Left forelimb (tissue), 1 donor: ENCODE results near the gene HYCC1.
A peak's percentile ranks its signal among the peaks of the same experiment; 100 is the strongest.

Experiments used
- DNase-seq: peaks from one replicate; pipeline ENCODE4 v3.0.0-alpha.2; 2018; ENCODE audit warnings: low spot score

Gene HYCC1

DNA sequence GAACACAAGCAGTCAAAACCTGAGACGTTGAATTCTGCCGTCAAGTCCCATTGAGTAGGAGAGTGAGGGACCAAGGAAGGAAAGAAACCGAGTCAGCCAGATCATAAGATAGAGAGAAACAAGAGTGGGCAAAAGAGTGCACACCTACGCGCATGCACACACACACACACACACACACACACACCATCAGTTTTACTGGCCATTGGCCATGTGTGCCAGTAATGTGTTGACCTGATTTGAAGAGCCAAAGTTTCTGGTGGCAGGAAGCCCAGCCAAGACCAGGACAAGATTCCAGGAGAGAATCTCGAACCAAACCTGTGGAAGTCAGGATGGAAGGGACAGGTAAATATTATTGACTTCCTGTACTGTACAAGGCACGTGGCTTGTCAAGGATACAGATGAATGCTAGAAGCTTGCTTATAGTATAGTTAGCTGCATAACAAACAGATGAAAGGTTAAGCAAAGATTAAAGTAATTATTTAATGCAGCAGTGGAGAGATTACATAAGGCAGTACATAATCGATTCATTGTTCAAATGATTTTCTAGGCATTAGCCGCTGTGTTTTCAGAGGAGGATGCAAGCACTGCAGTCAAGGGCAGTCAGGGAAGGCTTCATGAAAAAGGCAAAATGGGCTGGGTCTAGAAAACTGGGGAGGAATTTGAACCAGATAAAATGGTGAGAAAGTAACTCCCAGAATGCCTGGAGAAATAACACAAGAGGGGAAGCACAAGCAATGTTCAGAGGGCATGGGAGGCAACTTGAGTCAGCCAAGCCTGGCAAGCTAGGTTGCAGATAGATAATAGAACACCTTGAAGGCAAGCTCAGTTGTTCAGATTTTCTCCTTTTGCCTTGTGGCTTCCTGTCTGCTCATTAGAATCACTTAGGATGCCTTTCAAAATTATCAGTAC, 2.7 kb upstream of the HYCC1 start:
- no peak for DNase-seq

DNA sequence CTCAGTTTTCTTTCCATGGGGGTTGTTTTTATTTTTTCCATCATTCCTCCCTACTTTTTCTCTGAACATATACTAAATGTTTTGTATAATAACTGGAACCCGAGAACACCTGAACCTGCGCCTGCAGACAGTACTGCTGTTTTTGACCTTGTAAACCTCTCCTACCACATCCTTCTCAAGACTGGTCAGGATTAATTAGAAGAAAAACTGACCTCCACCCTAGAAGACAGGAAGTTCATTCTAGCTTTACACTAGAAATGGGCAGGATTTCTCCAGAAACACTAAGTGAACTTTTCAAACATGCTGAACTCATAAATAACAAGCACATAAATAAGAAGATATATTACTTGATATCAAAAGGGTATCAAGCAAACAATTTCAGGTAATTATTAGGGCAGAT, 751 bp upstream of the HYCC1 start:
- DNase-seq: no peak

DNA sequence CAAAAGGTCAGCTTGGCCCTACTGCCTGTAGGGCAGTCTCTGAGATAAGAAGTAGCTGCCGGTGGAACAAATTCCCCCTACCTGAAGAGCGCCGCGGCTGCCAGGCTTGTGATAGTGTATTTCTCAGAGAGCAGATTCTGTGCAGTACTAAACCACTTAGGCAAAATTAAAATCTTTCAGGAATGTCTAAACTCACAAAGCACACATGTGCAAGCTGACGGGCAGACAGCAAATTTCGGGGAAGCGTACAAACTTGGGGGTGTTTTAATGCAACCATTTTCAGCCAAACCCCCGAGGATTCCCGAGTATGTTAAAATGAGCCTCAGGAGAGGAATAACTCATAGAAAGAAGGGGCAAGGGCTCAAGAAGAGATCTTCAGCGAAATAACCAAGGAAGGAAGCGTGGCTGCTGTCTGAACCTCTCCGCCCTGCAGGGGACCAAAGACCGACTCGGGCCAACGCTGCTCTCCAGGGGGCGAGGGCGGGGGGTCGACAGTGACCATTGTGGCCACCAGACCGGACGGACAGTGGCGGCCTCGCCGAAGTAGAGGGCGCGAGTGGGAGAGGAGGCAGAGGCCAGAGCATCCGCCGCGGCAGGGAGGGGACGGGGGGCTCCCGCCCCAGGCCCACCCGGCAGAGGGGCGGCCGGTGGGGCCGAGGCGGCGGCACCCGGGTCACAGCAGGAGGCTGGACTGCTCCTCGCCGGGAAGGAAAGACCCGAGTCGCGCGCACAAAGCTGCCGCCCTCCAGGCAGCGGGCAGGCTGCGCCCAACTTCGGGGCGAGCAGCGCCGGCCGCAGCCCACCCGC, 819 bp downstream of the HYCC1 start:
- peak; percentile 72 for DNase-seq

DNA sequence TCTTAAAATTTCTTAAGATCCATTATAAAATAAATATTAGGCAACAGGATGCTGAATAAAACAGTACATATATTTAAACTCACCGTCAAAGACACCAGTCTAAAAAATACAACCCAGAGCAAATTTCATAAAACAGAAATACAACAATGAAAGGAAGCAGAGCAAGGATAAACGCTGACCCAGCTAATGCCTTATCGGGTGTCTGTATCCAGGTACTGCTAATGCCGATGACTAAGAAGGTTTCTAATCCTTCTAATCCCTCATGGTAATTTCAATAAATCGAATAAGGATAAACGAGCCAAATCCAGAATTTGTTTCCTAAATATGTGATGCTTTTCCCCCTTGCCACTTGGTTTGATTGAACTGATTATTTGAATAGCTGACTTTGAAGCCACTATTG, 1.7 kb downstream of the HYCC1 start:
- DNase-seq: no peak

DNA sequence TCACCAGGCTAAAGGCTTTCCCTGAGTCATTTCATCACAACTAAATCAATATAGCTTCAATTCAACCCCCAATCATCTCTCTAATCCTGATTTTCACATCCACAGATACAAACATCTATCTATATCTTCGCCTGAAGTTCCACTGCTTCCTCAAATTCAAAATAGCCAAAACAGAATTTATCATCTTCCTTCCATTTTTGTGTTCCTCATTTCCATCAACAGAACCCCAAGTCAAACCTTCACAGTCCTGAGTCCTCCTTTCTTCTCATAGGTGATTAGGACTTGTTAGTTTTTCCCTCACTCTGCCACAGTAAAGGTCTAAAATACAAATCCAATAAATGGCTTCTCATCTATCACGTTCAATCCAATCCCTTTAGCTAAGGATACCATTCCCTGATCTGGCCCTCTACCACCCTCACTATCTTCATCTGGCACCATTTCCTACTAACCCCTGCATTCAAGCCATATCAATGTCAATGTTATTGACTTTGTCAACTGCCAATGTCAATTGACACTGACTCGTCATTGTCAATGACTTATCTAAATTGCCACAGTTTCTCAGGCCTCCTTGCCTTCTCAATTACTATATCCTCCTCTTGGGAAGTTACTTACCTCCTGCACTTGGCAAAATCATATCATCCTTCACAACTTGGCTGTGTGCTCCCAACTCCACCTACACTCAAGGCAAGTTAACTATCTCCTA, 2.6 kb downstream of the HYCC1 start:
- no peak for DNase-seq

DNA sequence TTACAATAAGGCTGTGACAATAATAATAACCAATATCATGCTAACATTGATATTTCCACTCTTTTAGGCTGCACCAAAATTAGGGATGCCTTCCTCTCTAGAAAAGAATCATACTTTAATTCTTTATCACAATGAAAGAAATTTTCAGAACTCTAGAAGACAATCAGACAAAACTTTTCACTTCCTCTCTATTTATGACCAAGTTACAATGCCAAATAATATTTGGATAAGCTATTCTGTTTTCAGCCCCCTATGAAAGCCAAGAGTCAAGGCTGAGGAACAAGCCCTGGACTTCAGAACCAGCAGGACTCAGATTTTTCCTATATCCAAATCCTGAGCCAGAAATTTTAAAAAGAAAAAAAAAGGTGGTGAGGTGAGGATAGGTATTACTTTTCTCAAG, 4.6 kb downstream of the HYCC1 start:
- no peak for DNase-seq

DNA sequence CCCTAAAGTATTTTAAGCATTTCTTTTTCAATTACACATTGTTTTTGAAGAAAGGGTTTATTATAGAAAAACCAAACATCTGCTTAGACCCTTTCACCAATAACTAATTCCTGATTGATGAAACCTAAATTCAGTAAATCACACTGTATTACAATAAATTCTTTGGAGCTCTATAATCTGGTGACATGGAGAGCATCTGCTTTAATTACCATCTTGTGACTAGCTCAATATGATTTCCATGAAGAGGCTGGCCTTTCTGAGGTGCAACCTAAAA, 9.7 kb downstream of the HYCC1 start:
- no peak for DNase-seq

DNA sequence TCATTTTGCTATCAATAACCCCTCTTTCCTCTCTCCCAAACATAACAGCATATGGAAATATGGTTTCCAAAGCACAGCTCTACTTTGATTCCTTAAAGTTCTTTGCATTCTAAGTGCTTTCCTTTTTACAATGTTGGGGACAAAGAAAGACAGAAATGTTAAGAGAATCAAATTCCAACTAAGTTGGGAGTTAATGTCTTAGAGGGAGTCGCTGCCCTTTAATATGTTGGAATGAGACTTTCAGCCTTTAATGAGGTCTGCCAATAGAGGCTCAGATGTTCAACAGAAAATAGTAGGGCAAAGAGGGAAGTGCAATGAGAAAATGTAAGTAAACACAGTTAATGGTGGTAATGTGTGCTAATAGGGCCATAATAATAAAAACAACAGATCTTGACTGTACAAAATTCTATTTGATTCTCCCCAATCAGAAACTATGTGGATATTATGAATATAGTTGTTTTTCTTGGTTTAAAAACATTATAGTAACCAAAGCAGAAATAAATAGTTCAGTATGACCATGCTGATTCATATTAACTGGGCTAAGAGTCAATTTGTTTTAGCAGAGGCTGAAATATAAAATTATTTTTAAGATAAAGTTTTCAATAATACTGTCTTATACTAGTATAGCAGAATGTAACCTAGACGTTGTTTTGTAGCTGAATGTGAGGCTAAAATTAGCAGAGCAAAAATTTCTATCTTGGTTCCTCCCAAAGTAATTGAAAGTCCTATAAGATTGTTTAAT, 10.3 kb downstream of the HYCC1 start:
- DNase-seq: no peak

DNA sequence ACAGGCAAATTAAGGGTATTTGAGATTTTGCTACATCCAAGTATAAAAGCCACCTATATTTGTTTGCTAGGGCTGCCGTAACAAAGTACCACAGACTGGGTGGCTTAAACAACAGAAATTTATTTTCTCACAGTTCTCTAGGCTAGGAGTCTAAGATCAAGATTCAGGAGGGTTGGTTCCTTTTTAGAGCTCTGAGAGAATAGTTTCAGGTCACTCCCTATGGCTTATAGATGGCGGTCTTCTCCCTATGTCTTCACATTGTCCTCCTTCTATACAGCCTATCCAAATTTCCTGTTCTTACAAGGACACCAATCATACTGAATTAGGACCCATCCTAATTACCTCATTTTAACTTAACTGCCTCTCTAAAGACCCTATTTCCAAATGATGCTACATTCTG, 11.2 kb downstream of the HYCC1 start:
- DNase-seq: no peak

DNA sequence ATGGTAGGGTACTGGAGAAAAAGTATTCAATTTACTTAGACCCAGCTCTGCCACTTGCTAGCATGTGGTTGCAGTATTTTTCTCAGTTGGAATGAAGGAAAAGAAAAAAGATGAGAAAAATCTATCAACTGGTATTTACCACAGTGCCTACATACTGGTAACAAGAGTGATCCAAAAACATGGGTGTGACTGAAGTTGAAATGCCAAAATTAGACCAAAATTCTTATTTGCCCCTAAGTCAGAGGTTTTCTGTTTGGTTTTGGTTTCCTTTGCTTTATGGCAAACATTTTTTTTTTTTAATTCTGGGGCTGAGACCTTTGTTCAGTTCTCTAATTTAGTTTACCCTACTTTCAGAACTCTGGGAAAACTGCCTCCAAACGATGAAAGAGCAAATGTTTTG, 12.3 kb downstream of the HYCC1 start:
- no peak for DNase-seq

DNA sequence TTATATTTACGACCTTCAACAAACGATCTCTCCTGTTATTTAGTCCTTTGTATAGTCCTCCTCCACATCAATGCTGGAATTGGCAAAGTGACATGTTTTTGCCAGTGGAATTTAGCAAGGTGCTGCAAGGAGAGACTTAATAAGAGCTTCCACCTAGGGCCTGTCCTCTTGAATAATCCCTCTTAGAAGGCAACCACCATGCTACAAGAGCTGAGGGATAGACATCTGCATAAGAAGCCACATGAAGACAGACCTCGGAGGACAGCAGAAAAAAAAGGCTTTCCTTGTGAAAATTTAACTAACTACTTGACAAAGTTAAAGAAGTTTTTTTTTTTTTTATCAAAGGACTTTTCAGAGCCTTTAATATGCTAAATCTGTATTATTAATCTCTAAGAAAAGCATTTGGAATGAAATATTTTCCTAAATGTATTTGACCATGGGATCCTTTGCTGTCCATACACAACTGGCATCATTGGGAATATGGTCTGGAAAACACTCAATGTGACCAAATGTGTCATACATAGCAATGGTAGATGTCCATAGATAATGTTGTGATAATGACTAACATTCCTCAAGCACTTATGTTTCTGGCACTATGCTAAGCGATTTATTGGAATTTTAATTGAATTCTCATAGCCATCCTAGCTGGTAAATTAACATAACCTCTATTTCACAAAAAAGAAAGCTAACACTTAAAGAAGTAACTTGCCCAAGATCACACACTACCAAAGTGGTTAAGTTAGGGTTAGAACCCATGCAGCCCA, 13.2 kb downstream of the HYCC1 start:
- DNase-seq: no peak

DNA sequence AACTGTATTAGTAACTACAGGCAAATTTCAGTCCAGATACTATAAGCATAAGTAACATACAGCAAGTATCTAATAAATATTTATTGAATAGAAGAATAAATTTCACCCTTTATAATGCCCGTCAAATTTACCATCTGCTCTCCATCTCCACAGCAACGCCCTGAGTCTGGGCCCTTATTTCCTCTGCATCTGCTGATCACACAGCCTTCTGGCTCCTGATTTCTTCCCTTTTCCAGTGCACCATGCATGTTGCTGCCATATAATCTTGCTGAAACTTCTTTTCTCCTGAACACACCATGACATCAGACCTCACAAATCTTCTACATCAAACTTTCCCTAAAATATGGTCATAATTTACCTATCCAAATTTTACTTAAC, 15.4 kb downstream of the HYCC1 start:
- DNase-seq: no peak

DNA sequence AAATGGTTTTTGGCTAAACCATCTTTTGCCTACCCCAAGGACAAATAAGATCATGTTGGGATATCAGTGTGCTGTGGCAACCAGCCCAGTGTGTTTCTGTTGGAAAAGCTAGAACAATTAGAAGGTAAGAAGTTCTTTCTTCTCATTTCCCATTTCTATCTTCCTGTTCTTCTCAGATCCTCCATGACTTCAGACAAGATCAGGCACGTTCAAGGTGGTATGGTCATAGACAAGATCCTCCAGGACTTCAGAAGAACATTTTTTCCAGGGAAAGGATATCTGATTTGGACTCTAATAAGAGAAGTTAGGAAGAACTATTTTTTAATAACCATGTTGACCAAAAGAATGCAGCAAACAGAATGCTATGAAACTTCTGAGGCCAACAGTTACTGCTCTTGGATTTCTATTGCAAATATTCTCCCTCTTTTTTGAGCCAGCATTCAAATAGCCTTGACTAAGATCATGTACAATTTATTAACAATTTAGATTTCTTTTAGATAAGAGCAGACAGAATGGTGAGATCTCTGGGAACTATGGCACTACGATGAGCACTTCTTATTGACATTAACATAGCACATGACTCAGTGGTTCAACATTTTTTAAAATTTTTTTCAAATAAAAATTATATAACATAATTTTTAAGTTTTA, 15.9 kb downstream of the HYCC1 start:
- no peak for DNase-seq

DNA sequence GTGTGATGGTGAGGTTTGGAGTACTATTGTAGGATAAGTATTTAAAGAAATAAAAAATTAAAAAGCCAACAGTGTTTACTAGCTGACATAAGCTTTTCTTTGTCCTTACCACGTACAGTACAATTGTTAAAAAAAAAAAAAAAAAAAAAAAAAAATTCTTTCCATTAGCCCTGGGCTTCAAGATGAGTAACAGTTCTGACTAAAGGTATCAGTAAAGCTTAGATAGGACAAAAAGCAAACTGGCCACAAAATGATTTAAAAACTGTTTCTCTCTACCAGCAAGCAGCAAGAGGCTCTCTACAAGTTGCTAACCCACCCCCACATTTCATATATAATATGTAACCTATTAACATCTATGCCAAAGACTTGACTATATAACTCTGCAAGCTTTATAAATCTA, 17.5 kb downstream of the HYCC1 start:
- no peak for DNase-seq

DNA sequence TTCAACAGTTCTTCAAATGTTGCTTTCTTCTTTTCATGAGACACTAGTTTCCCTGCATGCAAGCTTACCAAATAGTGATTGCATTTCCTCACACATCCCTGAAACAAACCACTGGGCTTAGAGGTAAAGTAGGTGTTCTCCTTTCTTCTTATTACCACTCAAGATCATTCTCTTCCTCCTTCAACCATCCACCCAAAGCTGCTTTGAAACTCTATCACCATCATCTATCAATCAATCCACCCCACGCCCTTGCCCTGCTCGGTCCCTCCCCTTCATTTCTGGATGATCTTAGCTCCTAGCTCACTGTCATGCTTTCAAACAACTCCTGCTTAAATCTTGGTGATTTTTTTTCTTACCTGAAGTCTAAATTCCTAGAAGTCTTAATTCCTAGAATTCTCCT, 18.9 kb downstream of the HYCC1 start:
- no peak for DNase-seq

DNA sequence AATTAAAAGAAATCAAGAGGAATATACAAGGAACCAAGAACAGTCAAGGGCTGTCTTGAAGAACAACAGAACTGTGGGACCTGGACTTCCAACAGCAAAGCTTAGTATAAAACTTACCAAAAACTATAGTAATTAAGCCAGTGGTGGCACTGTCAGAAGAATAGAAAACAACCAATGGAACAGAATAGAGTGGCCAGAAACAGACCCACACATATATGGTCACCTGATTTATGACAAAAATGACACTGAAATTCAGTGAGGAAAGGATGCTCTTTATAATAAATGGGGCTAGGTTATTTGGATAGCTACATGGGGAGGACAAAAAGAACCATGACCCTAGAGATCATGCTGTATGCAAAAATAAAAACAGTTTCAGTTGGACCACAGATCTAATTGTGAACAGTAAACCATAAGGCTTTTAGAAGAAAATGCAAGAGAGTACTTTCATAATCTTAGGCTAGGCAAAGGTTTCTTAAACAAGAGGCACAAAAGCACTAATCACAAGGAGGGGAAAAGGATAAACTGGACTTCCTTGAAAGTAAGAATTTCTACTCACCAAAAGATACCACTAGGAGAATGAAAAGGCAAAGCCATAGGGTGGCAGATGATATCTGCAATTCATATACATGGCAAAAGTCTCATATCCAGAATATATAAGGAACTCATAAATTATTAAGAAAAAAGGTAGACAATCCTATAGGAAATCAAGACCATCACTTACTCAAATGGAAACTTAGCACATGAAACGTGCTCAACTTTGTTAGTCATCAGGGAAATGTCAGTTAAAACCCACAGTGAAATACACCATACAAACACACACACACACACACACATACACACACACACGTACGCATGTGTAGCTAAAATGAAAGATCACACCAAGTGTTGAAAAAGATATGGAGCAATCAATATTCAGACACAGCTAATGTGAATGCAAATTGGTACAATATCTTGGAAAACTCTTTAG, 20.8 kb downstream of the HYCC1 start:
- DNase-seq: no peak

DNA sequence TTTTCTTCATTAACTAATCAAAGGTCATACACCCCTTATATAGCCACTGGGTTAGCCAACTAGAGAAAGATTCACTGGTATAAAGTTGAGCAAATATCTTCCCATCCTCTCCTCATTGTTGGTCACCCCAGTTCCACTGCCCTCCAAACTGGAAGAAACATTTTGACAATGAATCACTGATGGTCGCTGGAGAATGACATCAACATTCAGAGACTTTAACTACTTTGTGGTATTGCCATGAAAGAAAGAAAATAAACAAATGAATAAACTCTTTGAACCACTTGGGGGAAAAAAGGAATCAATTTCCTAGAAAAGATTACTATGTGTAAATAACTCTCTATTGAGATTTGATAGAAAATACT, 23.4 kb downstream of the HYCC1 start:
- no peak for DNase-seq

DNA sequence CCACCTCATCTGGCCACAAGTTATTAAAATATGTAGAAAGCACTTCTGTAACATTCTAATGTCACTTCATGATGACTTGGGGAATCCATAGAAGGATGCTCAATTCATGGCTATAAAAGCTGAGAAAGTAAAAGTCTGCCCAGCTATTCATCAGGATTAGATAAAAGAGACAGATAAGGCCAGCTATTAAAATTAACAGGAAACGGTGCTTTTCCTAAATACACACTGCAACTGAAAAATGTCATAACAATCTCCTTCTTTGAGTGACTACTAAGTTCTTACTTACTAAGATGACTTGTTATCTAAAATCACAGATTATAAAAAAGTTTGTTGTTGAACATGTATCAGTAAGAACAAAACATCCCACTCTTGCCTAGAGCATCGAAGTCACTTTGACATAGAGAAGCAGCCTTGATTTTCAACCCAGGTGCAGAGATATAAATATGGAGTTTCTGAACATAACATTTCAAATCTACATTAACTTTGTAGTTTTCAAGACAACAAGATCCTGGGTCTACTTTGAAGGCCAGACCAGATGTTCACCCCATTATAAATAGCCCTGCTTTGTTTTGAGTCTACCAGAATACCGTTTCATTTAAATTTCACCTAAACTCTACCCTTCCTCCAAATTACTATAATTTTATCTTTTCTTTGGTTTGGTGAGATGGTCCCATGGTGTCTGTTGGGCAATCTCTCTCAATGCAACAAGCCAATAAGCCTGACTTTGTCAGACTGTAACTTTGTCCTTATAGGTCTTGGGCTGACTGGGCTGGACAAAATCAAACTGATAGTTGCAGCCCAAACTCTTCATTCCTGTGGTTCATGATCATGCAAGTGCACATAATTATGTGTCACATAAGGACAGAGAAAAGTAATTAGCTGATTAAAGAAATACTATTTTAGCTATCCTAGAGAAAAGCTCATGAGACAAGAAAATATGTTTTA, 24.0 kb downstream of the HYCC1 start:
- DNase-seq: no peak

DNA sequence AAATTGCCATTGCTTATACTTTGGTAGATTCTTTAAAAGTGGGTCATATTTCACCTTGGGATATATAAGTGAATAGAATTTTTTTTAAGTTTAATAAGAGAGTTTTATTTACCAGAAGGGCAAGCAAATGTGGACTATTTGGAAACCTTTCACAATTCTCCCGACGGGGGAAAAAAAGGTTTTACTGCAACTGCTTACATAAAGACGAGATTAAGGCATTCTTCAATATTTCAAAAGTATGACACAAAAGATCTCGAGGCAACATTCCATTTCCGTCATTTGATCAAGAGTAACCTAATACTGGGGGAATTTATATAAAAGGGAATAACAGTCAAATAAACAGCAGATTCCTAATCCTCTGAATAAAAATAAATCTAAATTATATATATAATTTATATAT, 28.5 kb downstream of the HYCC1 start:
- no peak for DNase-seq
